ENCODE results near the gene ADAMTS2.

DNA sequence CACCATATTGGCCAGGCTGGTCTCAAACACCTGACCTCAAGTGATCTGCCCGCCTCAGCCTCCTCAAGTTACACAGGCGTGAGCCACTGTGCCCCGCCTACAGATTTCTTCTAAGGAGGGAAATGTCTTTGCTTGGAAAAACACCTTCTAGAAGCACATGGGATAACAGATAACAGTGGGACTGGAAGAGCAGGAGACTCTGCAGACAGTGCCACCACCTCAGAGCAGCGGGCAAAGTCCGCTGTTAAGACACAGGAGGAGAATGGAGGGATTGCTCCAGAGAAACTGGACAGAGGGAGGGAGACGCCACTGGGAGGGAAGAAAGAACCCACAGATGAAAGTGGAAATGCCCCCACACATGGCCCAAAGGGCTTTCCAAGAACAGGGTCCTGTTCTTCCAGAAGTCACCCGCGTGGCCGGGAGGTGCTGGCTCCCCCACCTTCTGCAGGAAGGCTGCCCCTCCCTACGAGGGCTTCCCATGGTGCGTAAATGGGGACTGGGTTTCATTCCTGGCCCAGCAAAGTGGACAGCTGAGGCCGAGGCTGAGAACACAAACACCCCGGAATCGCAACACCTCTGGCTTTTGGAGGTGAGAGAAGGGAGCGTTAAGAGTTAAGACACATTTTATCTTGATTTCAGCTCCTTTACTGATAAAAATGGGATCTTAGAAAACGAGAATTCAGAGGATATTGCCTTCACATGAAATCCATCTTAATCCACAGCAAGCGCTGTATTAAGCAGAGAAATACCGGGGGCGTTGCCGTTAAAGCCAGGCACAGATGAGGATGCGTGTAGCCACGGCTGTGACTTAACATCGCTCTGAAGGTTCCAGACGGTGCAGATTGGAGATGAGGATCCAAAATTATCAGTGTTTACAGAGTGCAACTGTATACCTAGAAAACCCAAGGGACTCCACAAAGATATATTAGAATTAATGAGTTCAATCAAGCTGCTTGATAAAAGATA lies 11.2 kb downstream of the ADAMTS2 start:
- TF ChIP-seq, protein P1, sequence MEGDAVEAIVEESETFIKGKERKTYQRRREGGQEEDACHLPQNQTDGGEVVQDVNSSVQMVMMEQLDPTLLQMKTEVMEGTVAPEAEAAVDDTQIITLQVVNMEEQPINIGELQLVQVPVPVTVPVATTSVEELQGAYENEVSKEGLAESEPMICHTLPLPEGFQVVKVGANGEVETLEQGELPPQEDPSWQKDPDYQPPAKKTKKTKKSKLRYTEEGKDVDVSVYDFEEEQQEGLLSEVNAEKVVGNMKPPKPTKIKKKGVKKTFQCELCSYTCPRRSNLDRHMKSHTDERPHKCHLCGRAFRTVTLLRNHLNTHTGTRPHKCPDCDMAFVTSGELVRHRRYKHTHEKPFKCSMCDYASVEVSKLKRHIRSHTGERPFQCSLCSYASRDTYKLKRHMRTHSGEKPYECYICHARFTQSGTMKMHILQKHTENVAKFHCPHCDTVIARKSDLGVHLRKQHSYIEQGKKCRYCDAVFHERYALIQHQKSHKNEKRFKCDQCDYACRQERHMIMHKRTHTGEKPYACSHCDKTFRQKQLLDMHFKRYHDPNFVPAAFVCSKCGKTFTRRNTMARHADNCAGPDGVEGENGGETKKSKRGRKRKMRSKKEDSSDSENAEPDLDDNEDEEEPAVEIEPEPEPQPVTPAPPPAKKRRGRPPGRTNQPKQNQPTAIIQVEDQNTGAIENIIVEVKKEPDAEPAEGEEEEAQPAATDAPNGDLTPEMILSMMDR (conservative IDR thresholded peaks at IDR 0.05; ENCODE audit: low read depth, low read length) = no peak
- TF ChIP-seq RFX5 (IDR thresholded peaks at IDR 0.05; ENCODE audit: low read depth, low read length) = no peak
- TF ChIP-seq, protein P2, sequence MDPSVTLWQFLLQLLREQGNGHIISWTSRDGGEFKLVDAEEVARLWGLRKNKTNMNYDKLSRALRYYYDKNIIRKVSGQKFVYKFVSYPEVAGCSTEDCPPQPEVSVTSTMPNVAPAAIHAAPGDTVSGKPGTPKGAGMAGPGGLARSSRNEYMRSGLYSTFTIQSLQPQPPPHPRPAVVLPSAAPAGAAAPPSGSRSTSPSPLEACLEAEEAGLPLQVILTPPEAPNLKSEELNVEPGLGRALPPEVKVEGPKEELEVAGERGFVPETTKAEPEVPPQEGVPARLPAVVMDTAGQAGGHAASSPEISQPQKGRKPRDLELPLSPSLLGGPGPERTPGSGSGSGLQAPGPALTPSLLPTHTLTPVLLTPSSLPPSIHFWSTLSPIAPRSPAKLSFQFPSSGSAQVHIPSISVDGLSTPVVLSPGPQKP (IDR thresholded peaks at IDR 0.05; ENCODE audit: borderline replicate concordance, low read depth, low read length) = no peak
- no peak for TF ChIP-seq BHLHE40 (IDR thresholded peaks at IDR 0.05; ENCODE audit: low read depth, low read length)
- TF ChIP-seq CEBPB (IDR thresholded peaks at IDR 0.05; ENCODE audit: low read depth, low read length) = no peak
- no peak for TF ChIP-seq RAD21 (IDR thresholded peaks at IDR 0.05; ENCODE audit: low read length)
- no peak for TF ChIP-seq CHD1 (IDR thresholded peaks at IDR 0.05; ENCODE audit: low read depth, low read length)
- no peak for TF ChIP-seq MAFK (IDR thresholded peaks at IDR 0.05; ENCODE audit: low read depth, low read length)
- no peak for TF ChIP-seq NFE2L2 (IDR thresholded peaks at IDR 0.05; ENCODE audit: low read depth, low read length)
